Coronary artery (tissue), 2 donors: ENCODE results near the gene SUMF1.

Experiments used
- DNase-seq: peaks from one replicate; pipeline ENCODE4 v3.0.0-alpha.2; 2017; ENCODE audit warnings: low spot score
- H3K27ac ChIP-seq, 2 donors: fragments of 200-600 bp; sonication (generic); one replicate each; pipeline ENCODE4 v1.5.1; 2016 to 2019
- H3K4me3 ChIP-seq: fragments of 200-600 bp; sonication (generic); 2 replicates; pipeline ENCODE4 v1.5.1; 2016; ENCODE audit warnings: mild to moderate bottlenecking, moderate library complexity
- CTCF ChIP-seq: fragments of 200-600 bp; sonication (generic); IDR thresholded peaks from one replicate; pipeline ENCODE4 v1.5.1; 2019; ENCODE audit warnings: antibody characterized with exemption

SUMF1 gene

GRCh38 chr3:4509983-4510755, 43.1 kb upstream of the SUMF1 start:
- H3K4me3 ChIP-seq = no peak overlapping the region
- no peak for DNase-seq
- no peak overlapping the region for H3K27ac ChIP-seq
- TF ChIP-seq CTCF = no peak

GRCh38 chr3:4509043-4509442, 42.0 kb upstream of the SUMF1 start:
- no peak for TF ChIP-seq CTCF
- Histone ChIP-seq H3K27ac (no peak overlapping the region), H3K4me3 (no peak overlapping the region)
- DNase-seq = no peak

GRCh38 chr3:4508048-4508981, 41.2 kb upstream of the SUMF1 start:
- H3K4me3 ChIP-seq = no peak overlapping the region
- TF ChIP-seq CTCF = no peak
- H3K27ac ChIP-seq = no peak overlapping the region
- DNase-seq = no peak

DNA sequence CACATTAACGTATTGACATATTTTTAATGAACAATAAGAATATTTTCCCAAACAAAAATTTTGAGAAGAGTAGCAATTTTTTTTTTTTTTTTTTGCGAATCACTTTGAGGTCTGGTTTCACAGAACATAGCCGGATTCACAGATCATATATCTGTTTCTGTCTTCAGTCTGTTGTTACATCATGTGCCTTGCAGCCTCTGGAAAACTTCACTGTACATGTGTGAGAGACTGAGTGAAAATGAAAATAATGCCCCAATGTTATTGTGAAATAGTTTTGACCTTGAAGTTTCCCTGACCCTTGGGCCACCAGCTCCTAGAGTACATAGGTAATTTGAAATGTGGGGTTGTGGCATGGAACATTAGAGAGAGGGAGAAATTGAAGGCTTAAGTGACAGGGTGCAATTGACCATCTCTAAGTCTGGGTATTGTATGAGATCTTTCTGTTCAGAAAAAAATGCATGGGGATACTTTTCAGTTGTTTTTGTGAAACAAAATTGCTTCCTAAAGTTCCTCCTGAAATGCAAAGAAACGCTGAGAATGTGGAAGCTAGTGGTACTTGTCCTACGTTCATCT, 40.0 kb upstream of the SUMF1 start:
- Histone ChIP-seq H3K27ac (peak overlapping the region in 1 of 2 donors; percentile 90), H3K4me3 (no peak overlapping the region)
- TF ChIP-seq CTCF = no peak
- no peak for DNase-seq

DNA sequence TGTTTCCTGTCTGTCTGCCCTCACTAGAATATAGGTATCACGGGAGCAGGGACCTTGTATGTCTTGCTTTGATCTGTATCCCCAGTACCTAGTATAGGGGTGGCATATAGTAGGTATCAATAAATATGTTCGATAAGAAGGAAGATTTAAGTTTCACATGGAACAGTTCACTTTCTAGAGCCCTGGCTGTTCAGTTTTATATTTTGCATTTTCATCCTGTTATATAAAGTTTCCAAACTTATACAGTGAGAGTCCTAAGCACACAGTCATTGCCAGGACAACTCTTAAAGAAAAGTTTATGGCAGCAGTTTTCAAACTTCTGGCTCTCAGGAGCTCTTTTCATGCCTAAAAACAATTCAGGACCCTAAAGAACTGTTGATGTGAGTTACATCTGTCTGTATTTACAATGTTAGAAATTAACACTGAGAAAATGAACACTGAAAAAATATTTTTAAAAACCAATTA, 39.5 kb upstream of the SUMF1 start:
- no peak for TF ChIP-seq CTCF
- Histone ChIP-seq H3K27ac (peak overlapping the region in 1 of 2 donors; percentile 90), H3K4me3 (no peak overlapping the region)
- no peak for DNase-seq

GRCh38 chr3:4505688-4506558, 38.9 kb upstream of the SUMF1 start:
- Histone ChIP-seq H3K4me3 (peak overlapping the region; percentile 61), H3K27ac (peak overlapping the region; percentile 90)
- no peak for DNase-seq
- TF ChIP-seq CTCF = no peak
